HepG2 (cell line): ENCODE data around the gene HES1. TPM values are rescaled to one million over a fixed set of nuclear protein-coding genes. Genes with fewer than 3 reads are reported as not detected.

Source experiments
- EP300 ChIP-seq, 3 experiments: sonication (generic) in 1 of 3; formaldehyde crosslinking in 1 of 3; IDR thresholded peaks; 2 replicates each; pipeline versions ENCODE4 v1.5.1 to v1.6.1; 2011 to 2020; ENCODE audit warnings: low read depth in 2 of 3, low read length in 2 of 3, borderline replicate concordance in 1 of 3, improper control_type of control experiment in 1 of 3, mild to moderate bottlenecking in 1 of 3, missing genetic modification reagents in 1 of 3, moderate library complexity in 1 of 3
- FUBP1 ChIP-seq: sonication (generic); formaldehyde crosslinking; IDR thresholded peaks from 2 replicates; pipeline ENCODE4 v1.5.1; 2020; ENCODE audit warnings: missing genetic modification reagents, mild to moderate bottlenecking, borderline replicate concordance
- HMG20B ChIP-seq: conservative IDR thresholded peaks from 2 replicates; pipeline ENCODE4 v1.6.1; 2016; ENCODE audit warnings: missing genetic modification reagents, missing compliant biosample characterization
- HNRNPL ChIP-seq: fragments of 200-400 bp; formaldehyde crosslinking; IDR thresholded peaks from 2 replicates; pipeline ENCODE4 v1.6.1; 2017; ENCODE audit warnings: mild to moderate bottlenecking, low read depth, low read length
- KDM1A ChIP-seq: IDR thresholded peaks from 2 replicates; pipeline ENCODE4 v1.6.1; 2016; ENCODE audit warnings: missing compliant biosample characterization
- KMT2B ChIP-seq: IDR thresholded peaks from 2 replicates; pipeline ENCODE4 v1.6.1; 2016; ENCODE audit warnings: missing genetic modification reagents, missing compliant biosample characterization
- MIER2 ChIP-seq: IDR thresholded peaks from 2 replicates; pipeline ENCODE4 v1.6.1; 2016; ENCODE audit warnings: missing biosample characterization, missing genetic modification reagents
- PAX8 ChIP-seq: sonication (generic); formaldehyde crosslinking; IDR thresholded peaks from 2 replicates; pipeline ENCODE4 v1.8.0; 2022; ENCODE audit warnings: mild to moderate bottlenecking, missing genetic modification reagents, borderline replicate concordance
- PHB2 ChIP-seq: fragments of 450-650 bp; IDR thresholded peaks from 2 replicates; pipeline ENCODE4 v1.6.1; 2018; ENCODE audit not compliant: partially characterized antibody
- REXO4 ChIP-seq: sonication (generic); formaldehyde crosslinking; IDR thresholded peaks from 2 replicates; pipeline ENCODE4 v1.8.0; 2022; ENCODE audit warnings: missing genetic modification reagents, mild to moderate bottlenecking, borderline replicate concordance
- RFX5 ChIP-seq: IDR thresholded peaks from 2 replicates; pipeline ENCODE4 v1.6.1; 2011; ENCODE audit warnings: low read depth, low read length, improper control_type of control experiment
- RNF2 ChIP-seq: fragments of 450-650 bp; conservative IDR thresholded peaks from 2 replicates; pipeline ENCODE4 v1.6.1; 2016; ENCODE audit warnings: low read depth
- SMAD3 ChIP-seq: sonication (generic); formaldehyde crosslinking; IDR thresholded peaks from 2 replicates; pipeline ENCODE4 v1.4.0; 2020; ENCODE audit warnings: missing genetic modification reagents
- SMC3 ChIP-seq: IDR thresholded peaks from 2 replicates; pipeline ENCODE4 v1.6.1; 2011; ENCODE audit warnings: low read length, improper control_type of control experiment
- TERF1 ChIP-seq: sonication (generic); formaldehyde crosslinking; IDR thresholded peaks from 2 replicates; pipeline ENCODE4 v1.8.0; 2022; ENCODE audit warnings: mild to moderate bottlenecking, missing genetic modification reagents, moderate library complexity
- TP53 ChIP-seq: sonication (generic); formaldehyde crosslinking; conservative IDR thresholded peaks from 2 replicates; pipeline ENCODE4 v1.4.0; 2020; ENCODE audit warnings: missing genetic modification reagents
- ZBTB4 ChIP-seq: sonication (generic); formaldehyde crosslinking; IDR thresholded peaks from 2 replicates; pipeline ENCODE4 v1.4.0; 2020; ENCODE audit warnings: missing genetic modification reagents, mild to moderate bottlenecking, borderline replicate concordance
- ZFP62 ChIP-seq: sonication (generic); formaldehyde crosslinking; IDR thresholded peaks from 2 replicates; pipeline ENCODE4 v1.4.0; 2020; ENCODE audit warnings: missing genetic modification reagents
- ZFP82 ChIP-seq: sonication (generic); formaldehyde crosslinking; IDR thresholded peaks from 2 replicates; pipeline ENCODE4 v1.5.1; 2020; ENCODE audit warnings: mild to moderate bottlenecking, missing genetic modification reagents, borderline replicate concordance
- ZFP91 ChIP-seq: sonication (generic); formaldehyde crosslinking; IDR thresholded peaks from 2 replicates; pipeline ENCODE4 v1.9.0; 2022; ENCODE audit warnings: missing genetic modification reagents, mild to moderate bottlenecking, borderline replicate concordance
- ZNF749 ChIP-seq: sonication (generic); formaldehyde crosslinking; IDR thresholded peaks from 2 replicates; pipeline ENCODE4 v1.8.0; 2022; ENCODE audit warnings: mild to moderate bottlenecking, missing genetic modification reagents, moderate library complexity, borderline replicate concordance
- ZNF788 ChIP-seq: sonication (generic); formaldehyde crosslinking; IDR thresholded peaks from 2 replicates; pipeline ENCODE4 v1.5.0; 2020; ENCODE audit warnings: mild to moderate bottlenecking, missing genetic modification reagents, borderline replicate concordance
- polyA plus RNA-seq, 8 experiments: library from polyadenylated mRNA; depleted of rRNA in 3 of 8; stranded (reverse) in 7 of 8; unstranded in 1 of 8; fragments of >200 nt; fragmentation: Illumina TruSeq in 4 of 8; extraction: Trizol in 4 of 8; gene quantifications; 2 replicates each; pipeline versions ENCODE4 v1.2.1 to v1.2.3, GENCODE V29; 2011 to 2016; ENCODE audit warnings: low read depth in 4 of 8, missing spikeins in 1 of 8, mixed read lengths in 1 of 8; ENCODE audit not compliant: insufficient read depth in 1 of 8
- total RNA-seq, 5 experiments: library from RNA; depleted of rRNA; stranded (reverse); fragments of >200 nt; fragmentation: Illumina TruSeq; extraction: Trizol; gene quantifications; 2 replicates each; pipeline ENCODE4 v1.2.3, GENCODE V29; 2016; ENCODE audit warnings: low read depth in 1 of 5

The HES1 gene
- total and polyA plus RNA-seq, 2 of the 13 experiments (the other 11 are each of a cell fraction or from before 2014, with no cell fraction given): 15.4 to 19.8 TPM

DNA sequence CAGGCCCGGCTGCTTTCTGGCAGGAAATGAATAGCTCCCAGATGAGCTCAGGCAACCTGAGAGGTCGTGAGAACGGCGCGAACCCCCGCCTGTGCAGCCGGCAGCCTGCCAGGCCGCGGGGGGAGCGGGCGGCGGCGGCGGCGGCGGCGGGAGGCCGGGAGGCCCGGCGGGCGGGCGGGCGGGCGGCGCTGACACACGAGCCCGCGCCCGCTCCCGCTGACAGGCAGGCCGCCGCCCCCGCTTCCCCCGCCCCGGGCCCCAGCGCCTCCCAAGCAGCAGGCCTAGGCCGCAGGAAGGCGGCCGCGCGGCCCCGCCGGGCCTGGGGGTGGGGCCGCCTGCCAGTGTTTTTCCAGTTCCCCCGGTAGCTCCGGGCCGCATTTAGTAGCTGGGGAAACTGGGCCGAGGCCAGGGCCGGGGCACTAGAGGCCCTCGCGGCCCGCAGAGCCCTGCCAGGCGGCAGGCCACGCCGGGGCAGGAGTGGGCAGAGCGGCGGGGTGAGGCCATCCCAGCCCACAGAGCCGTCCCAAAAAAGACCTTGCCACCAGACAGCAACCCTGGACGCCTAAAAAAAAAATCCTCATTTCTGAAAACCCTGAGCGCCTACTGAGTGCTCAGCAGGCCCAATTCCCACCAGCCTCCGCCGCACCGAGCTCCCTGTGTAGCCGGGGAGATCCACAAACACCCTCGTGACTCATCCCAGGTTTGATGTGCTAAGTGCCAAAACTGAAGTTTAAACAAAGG is 5.6 kb downstream of the HES1 start (continued):
- peak; percentile 92 for TF ChIP-seq HNRNPL
- TF ChIP-seq PHB2: no peak
- no peak for TF ChIP-seq TERF1 (CRISPR knock-in tag)
- TF ChIP-seq FUBP1 (CRISPR knock-in tag): no peak
- no peak for TF ChIP-seq HMG20B
- TF ChIP-seq SMC3: no peak
- TF ChIP-seq ZNF749: no peak
- 0 out of 2 replicates have a peak, but pooled peaks have one; percentile 16 for TF ChIP-seq ZFP82
- TF ChIP-seq MIER2 (CRISPR knock-in tag): no peak
- TF ChIP-seq KMT2B (CRISPR knock-in tag): no peak
- TF ChIP-seq KDM1A (CRISPR knock-in tag): no peak
- no peak for TF ChIP-seq TP53 (CRISPR knock-in tag)
- no peak for TF ChIP-seq ZNF788 (CRISPR knock-in tag)
- peak; percentile 44; the same call in 1 of the 2 replicates for TF ChIP-seq ZFP91 (CRISPR knock-in tag)
- 0 out of 2 replicates have a peak, but pooled peaks have one; percentile 23 for TF ChIP-seq RNF2
- TF ChIP-seq PAX8: no peak
- no peak for TF ChIP-seq ZFP62 (CRISPR knock-in tag)
- TF ChIP-seq ZBTB4 (CRISPR knock-in tag): no peak
- TF ChIP-seq EP300 (IDR thresholded peaks at IDR 0.05; ENCODE audit: low read depth in 2 of 2, low read length in 2 of 2): peak in 1 of 2 experiments; percentile 67; a peak in 2 of 4 replicates
- no peak for TF ChIP-seq EP300 (CRISPR knock-in tag; IDR thresholded peaks at IDR 0.05; ENCODE audit: borderline replicate concordance)
- TF ChIP-seq RFX5: no peak
- no peak for TF ChIP-seq SMAD3 (CRISPR knock-in tag)
- TF ChIP-seq REXO4 (CRISPR knock-in tag): no peak
